GM21529 (cell line): ENCODE data around the gene PTGER2.

Source experiments
- ATAC-seq: cut with Tn5 transposase; IDR thresholded peaks from one replicate; pipeline ENCODE4 v1.9.1; 2021; ENCODE audit not compliant: unreplicated experiment

PTGER2 gene

GRCh38 chr14:52304248-52304904, 9.7 kb upstream of the PTGER2 start:
- ATAC-seq, result no peak

DNA sequence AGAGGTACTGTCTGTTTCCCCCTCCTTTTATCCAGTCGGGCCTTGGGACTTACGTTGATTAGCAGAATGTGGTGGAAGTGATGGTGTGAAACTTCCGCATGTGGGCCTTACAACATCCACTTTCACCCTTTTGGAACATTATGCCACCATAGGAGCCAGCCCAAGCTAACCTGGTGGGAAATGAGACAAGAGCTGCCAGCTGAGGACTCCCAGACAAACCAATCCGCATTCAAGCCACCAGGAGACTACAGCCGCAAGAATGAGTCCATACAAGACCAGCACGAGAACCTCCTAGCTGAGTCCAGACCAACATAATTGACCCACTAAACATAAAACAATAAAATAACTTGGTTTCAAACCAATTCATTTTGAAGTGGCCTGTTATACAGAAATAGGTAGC, 9.1 kb upstream of the PTGER2 start:
- ATAC-seq, result no peak

- no peak for ATAC-seq
Measured at GRCh38 chr14:52307376-52307775, 6.7 kb upstream of the PTGER2 start.

GRCh38 chr14:52307905-52308304, 6.2 kb upstream of the PTGER2 start:
- ATAC-seq, result no peak

GRCh38 chr14:52310541-52310940, 3.6 kb upstream of the PTGER2 start:
- ATAC-seq, result no peak

DNA sequence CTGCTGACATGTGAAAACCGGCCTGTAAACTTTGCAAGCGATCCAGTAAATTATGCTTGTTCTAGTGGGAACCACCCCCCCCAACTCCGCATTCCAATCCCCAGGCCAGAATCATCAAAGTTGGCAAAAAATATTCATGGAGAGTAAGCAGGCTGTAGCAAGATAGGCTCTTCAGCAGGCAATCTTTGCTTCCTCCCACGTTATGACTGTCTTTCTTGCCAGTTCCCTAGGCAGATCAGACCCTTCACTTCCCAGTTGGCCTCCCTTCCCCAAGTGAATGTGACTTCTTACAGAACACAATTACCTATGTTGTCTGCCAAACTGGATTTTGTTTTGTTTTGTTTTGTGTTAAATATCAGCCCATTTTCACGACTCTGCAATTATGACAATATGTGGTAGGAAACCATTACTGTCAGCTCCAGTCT, 1.2 kb upstream of the PTGER2 start:
- ATAC-seq, result no peak

DNA sequence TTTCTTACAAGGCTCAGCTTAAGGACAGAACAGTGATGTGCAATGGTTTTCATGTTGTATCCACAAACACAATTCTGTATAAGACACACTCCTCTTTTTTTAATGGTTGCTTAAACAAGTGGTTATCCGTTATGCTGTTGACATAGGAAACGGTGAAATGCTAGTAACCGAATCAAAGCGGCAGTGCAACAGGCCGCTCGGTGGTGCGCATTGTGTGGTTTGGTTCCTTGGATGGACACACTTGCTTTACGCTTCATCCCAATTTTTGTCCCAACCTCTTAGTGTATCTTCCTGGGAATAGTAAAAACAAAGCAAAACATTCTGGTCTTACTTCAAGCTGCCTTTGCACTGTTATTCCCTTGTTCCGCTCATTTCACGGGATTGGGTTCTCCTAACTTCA, 650 bp upstream of the PTGER2 start:
- no peak for ATAC-seq

DNA sequence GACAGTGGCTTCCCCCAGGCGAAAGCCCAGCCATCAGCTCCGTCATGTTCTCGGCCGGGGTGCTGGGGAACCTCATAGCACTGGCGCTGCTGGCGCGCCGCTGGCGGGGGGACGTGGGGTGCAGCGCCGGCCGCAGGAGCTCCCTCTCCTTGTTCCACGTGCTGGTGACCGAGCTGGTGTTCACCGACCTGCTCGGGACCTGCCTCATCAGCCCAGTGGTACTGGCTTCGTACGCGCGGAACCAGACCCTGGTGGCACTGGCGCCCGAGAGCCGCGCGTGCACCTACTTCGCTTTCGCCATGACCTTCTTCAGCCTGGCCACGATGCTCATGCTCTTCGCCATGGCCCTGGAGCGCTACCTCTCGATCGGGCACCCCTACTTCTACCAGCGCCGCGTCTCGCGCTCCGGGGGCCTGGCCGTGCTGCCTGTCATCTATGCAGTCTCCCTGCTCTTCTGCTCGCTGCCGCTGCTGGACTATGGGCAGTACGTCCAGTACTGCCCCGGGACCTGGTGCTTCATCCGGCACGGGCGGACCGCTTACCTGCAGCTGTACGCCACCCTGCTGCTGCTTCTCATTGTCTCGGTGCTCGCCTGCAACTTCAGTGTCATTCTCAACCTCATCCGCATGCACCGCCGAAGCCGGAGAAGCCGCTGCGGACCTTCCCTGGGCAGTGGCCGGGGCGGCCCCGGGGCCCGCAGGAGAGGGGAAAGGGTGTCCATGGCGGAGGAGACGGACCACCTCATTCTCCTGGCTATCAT, 663 bp downstream of the PTGER2 start:
- no peak for ATAC-seq

DNA sequence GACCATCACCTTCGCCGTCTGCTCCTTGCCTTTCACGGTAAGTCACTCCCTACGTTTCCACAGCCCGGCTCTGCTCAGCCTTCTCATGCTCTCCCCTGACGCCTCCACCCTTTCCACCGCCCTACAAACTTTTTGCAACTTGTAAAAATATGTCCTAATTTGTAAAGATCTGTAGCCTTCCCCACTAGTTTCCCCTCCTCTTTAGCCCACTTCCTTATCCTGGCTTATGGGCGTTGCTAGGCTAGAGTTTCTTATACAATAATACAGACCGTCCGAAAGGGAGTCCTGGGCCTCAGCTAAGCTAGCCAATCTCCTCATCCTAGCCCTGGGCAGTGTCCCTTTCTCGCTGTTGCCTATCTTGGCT, 1.2 kb downstream of the PTGER2 start:
- no peak for ATAC-seq

DNA sequence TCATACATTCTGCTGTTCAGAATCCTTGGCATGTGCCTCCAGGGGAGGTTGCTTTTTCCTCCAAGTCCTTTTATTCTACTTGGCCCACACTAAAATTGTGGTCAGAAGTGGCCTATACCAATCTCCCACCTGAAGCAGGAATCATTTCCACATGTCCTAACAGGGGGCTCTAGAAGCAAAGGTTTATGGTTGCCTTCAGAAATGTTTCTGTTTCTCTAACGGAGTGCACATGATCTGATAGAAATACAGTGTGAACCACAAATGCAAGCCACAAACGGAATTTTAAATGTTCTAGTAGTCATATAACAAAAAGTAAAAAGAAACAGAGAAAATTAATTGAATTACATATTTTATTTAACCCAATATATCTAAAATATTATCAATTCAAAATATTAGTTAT, 4.0 kb downstream of the PTGER2 start:
- ATAC-seq, result no peak

- ATAC-seq, result no peak
Measured at GRCh38 chr14:52318826-52319645, 4.9 kb downstream of the PTGER2 start.

GRCh38 chr14:52319919-52320318, 5.8 kb downstream of the PTGER2 start:
- ATAC-seq, result no peak

GRCh38 chr14:52325126-52325525, 11.0 kb downstream of the PTGER2 start:
- ATAC-seq, result peak; percentile 96

- ATAC-seq, result no peak
Measured at GRCh38 chr14:52325630-52326029, 11.5 kb downstream of the PTGER2 start.

- no peak for ATAC-seq
Measured at GRCh38 chr14:52327374-52328226, 13.5 kb downstream of the PTGER2 start.

- no peak for ATAC-seq
Measured at GRCh38 chr14:52328276-52328675, 14.2 kb downstream of the PTGER2 start.

- no peak for ATAC-seq
Measured at GRCh38 chr14:52329678-52330369, 15.7 kb downstream of the PTGER2 start.

GRCh38 chr14:52332269-52332668, 18.2 kb downstream of the PTGER2 start:
- no peak for ATAC-seq

DNA sequence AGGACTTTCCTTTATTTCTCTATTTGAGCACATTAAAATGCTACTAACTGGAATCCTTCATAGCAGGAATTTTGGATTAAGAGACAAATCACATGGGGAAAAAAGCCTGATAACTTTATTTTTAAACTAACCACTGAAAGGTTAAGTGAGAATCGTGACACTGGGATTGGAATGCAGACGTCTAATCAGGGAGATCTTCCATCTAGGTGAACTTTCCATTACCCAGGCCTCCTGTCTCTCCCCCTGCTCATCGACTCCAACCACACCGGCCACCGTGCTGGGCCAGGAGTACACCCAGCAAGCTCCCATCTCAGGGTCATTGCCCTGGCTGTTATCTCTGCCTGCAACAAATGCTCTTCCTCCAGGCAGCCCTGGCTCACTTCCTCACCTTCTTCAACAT, 19.0 kb downstream of the PTGER2 start:
- no peak for ATAC-seq
